ENCODE data around the gene SLC38A3.

SLC38A3 gene

DNA sequence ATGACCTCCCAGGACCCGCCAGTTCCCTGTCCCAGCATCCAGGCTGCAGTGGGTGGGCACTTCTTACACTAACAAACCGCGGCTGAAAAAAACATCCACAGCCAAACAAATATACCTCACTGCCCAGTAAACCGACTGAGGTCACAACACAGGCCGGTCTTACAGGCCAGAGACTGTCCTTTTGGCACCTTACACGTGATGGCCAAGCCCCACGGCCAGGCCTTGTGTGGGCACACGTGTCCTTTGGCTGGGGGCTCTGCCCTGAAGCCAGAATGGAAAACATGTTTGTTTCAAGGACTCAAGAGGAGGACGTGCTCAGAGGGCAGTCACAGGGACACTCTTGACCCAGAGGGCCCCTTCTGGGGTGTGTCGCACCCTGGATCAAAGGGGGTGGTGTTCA lies 9.8 kb downstream of the SLC38A3 start:
- Histone ChIP-seq H3K9me3 (no peaks in the 10 kb centered on the region), H3K4me3 (ENCODE audit: low read depth, low read length) (no peak overlapping the region), H3K36me3 (no peaks in the 10 kb centered on the region), H3K4me1 (no peaks in the 10 kb centered on the region), H3K27me3 (no peaks in the 10 kb centered on the region)
- TF ChIP-seq, protein P1, sequence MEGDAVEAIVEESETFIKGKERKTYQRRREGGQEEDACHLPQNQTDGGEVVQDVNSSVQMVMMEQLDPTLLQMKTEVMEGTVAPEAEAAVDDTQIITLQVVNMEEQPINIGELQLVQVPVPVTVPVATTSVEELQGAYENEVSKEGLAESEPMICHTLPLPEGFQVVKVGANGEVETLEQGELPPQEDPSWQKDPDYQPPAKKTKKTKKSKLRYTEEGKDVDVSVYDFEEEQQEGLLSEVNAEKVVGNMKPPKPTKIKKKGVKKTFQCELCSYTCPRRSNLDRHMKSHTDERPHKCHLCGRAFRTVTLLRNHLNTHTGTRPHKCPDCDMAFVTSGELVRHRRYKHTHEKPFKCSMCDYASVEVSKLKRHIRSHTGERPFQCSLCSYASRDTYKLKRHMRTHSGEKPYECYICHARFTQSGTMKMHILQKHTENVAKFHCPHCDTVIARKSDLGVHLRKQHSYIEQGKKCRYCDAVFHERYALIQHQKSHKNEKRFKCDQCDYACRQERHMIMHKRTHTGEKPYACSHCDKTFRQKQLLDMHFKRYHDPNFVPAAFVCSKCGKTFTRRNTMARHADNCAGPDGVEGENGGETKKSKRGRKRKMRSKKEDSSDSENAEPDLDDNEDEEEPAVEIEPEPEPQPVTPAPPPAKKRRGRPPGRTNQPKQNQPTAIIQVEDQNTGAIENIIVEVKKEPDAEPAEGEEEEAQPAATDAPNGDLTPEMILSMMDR (IDR thresholded peaks at IDR 0.05; ENCODE audit: low read depth, low read length): no peak
- DNase-seq: no peak

DNA sequence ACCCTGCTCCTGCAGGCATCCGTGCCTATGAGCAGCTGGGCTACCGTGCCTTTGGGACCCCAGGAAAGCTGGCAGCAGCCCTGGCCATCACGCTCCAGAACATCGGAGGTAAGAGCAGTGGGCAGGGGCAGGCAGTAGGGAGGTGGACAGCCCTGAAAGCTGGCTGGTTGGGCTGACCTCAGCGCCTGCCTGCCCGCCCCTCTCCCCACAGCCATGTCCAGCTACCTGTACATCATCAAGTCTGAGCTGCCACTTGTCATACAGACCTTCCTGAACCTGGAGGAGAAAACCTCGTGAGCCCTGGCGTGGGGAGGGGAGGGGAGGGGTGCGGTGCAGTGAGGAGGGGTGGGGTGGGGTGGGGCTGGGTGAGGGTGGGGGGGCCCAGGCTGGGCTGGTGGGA lies 10.5 kb downstream of the SLC38A3 start:
- no peaks in the 10 kb centered on the region for H3K36me3 ChIP-seq
- no peaks in the 10 kb centered on the region for H3K9me3 ChIP-seq
- no peak overlapping the region for H3K4me3 ChIP-seq (ENCODE audit: low read depth, low read length)
- H3K4me1 ChIP-seq: no peaks in the 10 kb centered on the region
- no peaks in the 10 kb centered on the region for H3K27me3 ChIP-seq
- TF ChIP-seq, protein P1 (IDR thresholded peaks at IDR 0.05; ENCODE audit: low read depth, low read length): no peak
- DNase-seq: no peak

DNA sequence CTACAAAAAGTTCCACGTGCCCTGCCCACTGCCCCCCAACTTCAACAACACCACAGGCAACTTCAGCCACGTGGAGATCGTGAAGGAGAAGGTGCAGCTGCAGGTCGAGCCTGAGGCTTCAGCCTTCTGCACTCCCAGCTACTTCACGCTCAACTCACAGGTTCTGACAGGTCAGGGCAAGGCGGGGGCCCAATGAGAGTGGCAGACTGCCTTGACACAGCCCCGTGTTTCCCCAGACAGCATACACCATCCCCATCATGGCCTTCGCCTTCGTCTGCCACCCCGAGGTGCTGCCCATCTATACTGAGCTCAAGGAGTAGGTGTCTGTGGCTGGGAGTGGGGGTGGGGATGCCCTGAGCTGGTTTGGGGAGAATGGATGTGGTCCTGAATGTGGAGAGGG lies 12.6 kb downstream of the SLC38A3 start:
- Histone ChIP-seq H3K36me3 (no peaks in the 10 kb centered on the region), H3K4me3 (ENCODE audit: low read depth, low read length) (no peak overlapping the region), H3K9me3 (no peaks in the 10 kb centered on the region), H3K27me3 (no peaks in the 10 kb centered on the region), H3K4me1 (no peaks in the 10 kb centered on the region)
- no peak for DNase-seq
- TF ChIP-seq, protein P1 (IDR thresholded peaks at IDR 0.05; ENCODE audit: low read depth, low read length): no peak

- H3K4me1 ChIP-seq: no peaks in the 10 kb centered on the region
- no peaks in the 10 kb centered on the region for H3K27me3 ChIP-seq
- no peaks in the 10 kb centered on the region for H3K9me3 ChIP-seq
- TF ChIP-seq, protein P1 (IDR thresholded peaks at IDR 0.05; ENCODE audit: low read depth, low read length): no peak
- no peak overlapping the region for H3K4me3 ChIP-seq (ENCODE audit: low read depth, low read length)
- H3K36me3 ChIP-seq: no peaks in the 10 kb centered on the region
- DNase-seq: no peak
Observed at GRCh38 chr3:50218448-50218847, 13.4 kb downstream of the SLC38A3 start.

GRCh38 chr3:50219285-50219684 lies 14.2 kb downstream of the SLC38A3 start:
- Histone ChIP-seq H3K9me3 (no peaks in the 10 kb centered on the region), H3K27me3 (no peaks in the 10 kb centered on the region)
- no peak for DNase-seq

DNA sequence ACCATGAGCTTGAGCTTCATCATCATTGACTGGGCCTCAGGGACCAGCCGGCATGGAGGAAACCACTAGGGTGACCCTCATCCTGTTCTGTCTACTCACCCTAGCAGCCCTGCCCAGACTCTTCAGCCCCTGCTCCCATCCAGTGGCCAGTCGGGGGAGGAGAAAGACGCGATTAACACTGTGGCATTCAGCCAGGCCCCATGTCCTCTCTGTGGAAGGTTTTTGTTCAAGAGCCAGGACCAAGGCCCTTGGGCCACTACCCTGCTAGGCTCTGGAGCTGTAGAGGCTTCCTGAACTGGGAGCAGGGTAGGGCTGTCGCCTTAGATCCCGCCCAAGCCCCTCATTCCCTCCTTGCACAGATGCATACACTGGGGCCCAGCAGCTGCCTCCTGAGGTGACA lies 15.0 kb downstream of the SLC38A3 start:
- H3K4me3 ChIP-seq (ENCODE audit: low read depth, low read length): no peak overlapping the region
- no peaks in the 10 kb centered on the region for H3K4me1 ChIP-seq
- H3K36me3 ChIP-seq: no peaks in the 10 kb centered on the region
- H3K9me3 ChIP-seq: no peaks in the 10 kb centered on the region
- TF ChIP-seq, protein P1 (IDR thresholded peaks at IDR 0.05; ENCODE audit: low read depth, low read length): no peak
- no peaks in the 10 kb centered on the region for H3K27me3 ChIP-seq
- DNase-seq: no peak

More at GRCh38 chr3:50219285-50219684, 14.2 kb downstream of the SLC38A3 start:
- TF ChIP-seq, protein P1 (IDR thresholded peaks at IDR 0.05; ENCODE audit: low read depth, low read length): no peak
- Histone ChIP-seq H3K4me1 (no peaks in the 10 kb centered on the region), H3K36me3 (no peaks in the 10 kb centered on the region), H3K4me3 (ENCODE audit: low read depth, low read length) (no peak overlapping the region)

Data from BE2C (cell line).